Heart right ventricle (tissue), 16 donors: ENCODE measurements around the gene MED10. TPM values are rescaled to one million over a fixed set of nuclear protein-coding genes. Genes with fewer than 3 reads are reported as not detected.

Source experiments
- ATAC-seq, 8 donors: fragments of 200-7000 bp; cut with Tn5 transposase; one replicate each; pipeline ENCODE4 v1.9.1; 2020; ENCODE audit warnings: mild to moderate bottlenecking in 8 of 8, moderate library complexity in 8 of 8, moderate number of reproducible peaks in 1 of 8
- DNase-seq, 2 donors: peaks; one replicate each; pipeline ENCODE4 v3.0.0-alpha.2; 2020
- H3K27ac ChIP-seq, 10 donors: fragments of 200-600 bp; sonication (generic) in 2 of 10; one replicate each; pipeline versions ENCODE4 v1.5.0 to v1.8.0; 2020 to 2022; ENCODE audit warnings: mild to moderate bottlenecking in 3 of 10
- H3K27me3 ChIP-seq, 7 donors: fragments of 200-600 bp; one replicate each; pipeline ENCODE4 v1.8.0; 2021 to 2022; ENCODE audit warnings: mild to moderate bottlenecking in 2 of 7
- H3K36me3 ChIP-seq, 9 donors: fragments of 200-600 bp; sonication (generic) in 1 of 9; one replicate each; pipeline versions ENCODE4 v1.5.0 to v1.8.0; 2020 to 2022; ENCODE audit warnings: mild to moderate bottlenecking in 2 of 9
- H3K4me1 ChIP-seq, 9 donors: fragments of 200-600 bp; sonication (generic) in 1 of 9; one replicate each; pipeline versions ENCODE4 v1.5.0 to v1.8.0; 2020 to 2022; ENCODE audit warnings: mild to moderate bottlenecking in 4 of 9
- H3K4me3 ChIP-seq, 10 donors: fragments of 200-600 bp; sonication (generic) in 2 of 10; one replicate each; pipeline versions ENCODE4 v1.5.0 to v1.8.0; 2020 to 2022; ENCODE audit warnings: mild to moderate bottlenecking in 7 of 10, moderate library complexity in 2 of 10
- H3K9me3 ChIP-seq, 11 donors: fragments of 200-600 bp in 10 of 11; sonication (generic) in 2 of 11; one replicate each; pipeline versions ENCODE4 v1.5.0 to v1.8.0; 2013 to 2022; ENCODE audit warnings: mild to moderate bottlenecking in 2 of 11, control low read depth in 1 of 11, moderate library complexity in 1 of 11
- CTCF ChIP-seq, 9 donors: fragments of 200-600 bp; sonication (generic) in 2 of 9; IDR thresholded peaks; one replicate each; pipeline versions ENCODE4 v1.5.0 to v1.8.0; 2021 to 2022; ENCODE audit warnings: antibody characterized with exemption in 9 of 9, mild to moderate bottlenecking in 5 of 9, moderate library complexity in 1 of 9
- WGBS, 2 donors: extraction: QIAGEN DNeasy Blood & Tissue Kit; methylation state at CpG; one replicate each; pipeline ENCODE4 v1.1.7; 2013; ENCODE audit warnings: inconsistent platforms in 1 of 2; 5-methylcytosine and 5-hydroxymethylcytosine counted together
- intact Hi-C, 10 donors: fragments of 100-400 bp; cut with DNase I; formaldehyde crosslinking; loops; one replicate each; pipeline versions ENCODE4 v1.11.1 to v1.14.2; 2022
- polyA plus RNA-seq, 2 donors: library from polyadenylated mRNA; stranded (reverse); fragments of 200-250 nt; gene quantifications; one replicate each; pipeline ENCODE4 v1.2.3, GENCODE V29; 2013
- total RNA-seq, 10 donors: library from RNA; stranded (reverse); fragmentation: NEBNext Ultra II Directional in 3 of 10; extraction: Animal tissue kit (Norgen Biotek cat#: 25700) in 3 of 10; gene quantifications; one replicate each; pipeline versions ENCODE4 v1.2.1 to v1.2.4, GENCODE V29; 2021 to 2023
- donor health status: Arrhythmogenic right ventricular cardiomyopathy.
- donor health status: ischemic (EF 13 %, LVEDD 7.1; RV severe dilation, severe dysfunction).
- donor health status: healthy with polysubstance abuse.
- donor health status: DM: no; HTN: yes; CAD: no.
- donor health status: DM: no; HTN: no; CAD: no.
- donor health status: ischemic (EF 25% LVEDD 6.9; RV normal size, moderate dysfunction).
- donor health status: ischemic (EF 25% LVEDD 5.7; RV mildly dilated, moderate dysfunction).
- donor health status: healthy.
- donor health status: DM: yes; HTN: yes; CAD: no.
- donor health status: Ischemic cardiomyopathy.
- donor health status: ischemic (EF 35%, LVEDD 5.7; RV mildly dilated, moderate dysfunction).
- donor health status: nonischemic (EF 11% LVEDD 7.7; RV severe dilation, severe dysfunction).
- donor health status: DM: yes; HTN: yes; CAD: no.
- donor health status: PGD.
- donor health status: ischemic (EF 29% LVEDD 5.4; RV normal size, mild dysfunction).
- donor health status: nonischemic (EF 23%, LVEDD 6.1; RV moderate dilation, normal function).

MED10 gene
- total and polyA plus RNA-seq, 12 donors = 15.3 to 45.4 (median 22.8) TPM

DNA sequence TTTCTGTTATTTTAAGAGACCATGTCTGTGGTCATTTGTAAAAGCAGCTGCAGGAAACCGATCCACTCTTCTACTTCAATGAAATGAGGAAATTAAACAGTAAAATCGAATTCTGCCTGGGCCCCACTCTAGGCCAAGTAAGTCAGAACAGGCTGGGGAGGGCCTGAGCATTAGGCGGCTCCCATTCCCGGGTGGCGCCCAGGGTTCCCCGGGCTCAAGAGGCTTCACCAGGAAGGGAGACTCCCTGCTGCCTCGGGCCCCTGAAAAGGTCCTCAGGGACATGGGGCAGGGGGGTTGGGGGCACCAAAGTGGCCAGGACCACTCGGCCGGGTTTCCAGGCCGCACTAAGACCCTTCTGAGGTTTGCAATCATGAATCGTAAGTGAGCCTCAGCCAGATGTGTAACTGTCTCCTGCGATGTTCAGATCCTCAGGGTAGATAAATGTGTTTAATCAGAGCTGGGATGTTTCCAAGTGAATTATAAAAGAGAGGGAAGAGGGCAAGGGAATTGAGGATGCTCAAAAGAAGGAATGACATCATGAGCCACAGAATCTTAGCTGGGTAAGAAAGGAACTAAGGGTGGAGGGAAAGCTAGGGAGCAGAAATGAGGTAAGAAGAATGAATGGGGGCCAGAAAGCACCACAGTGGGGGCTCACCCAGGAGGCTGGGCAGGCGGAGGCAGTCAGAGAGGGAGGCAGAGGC lies 24.6 kb downstream of the MED10 start:
- H3K36me3 ChIP-seq = peaks cover 0 to 23% (median 0%) of the 10 kb centered on the region in 9 donors
- 87% methylated on average over 13 of the region's 13 CpGs for WGBS, 2 donors
- intact Hi-C loops = no loop called here
- H3K27ac ChIP-seq = no peak overlapping the region
- H3K9me3 ChIP-seq = no peaks in the 10 kb centered on the region
- H3K4me1 ChIP-seq = no peaks in the 10 kb centered on the region
- H3K4me3 ChIP-seq = no peak overlapping the region
- DNase-seq = no peak
- TF ChIP-seq CTCF (IDR thresholded peaks at IDR 0.05) = no peak
- no peaks in the 10 kb centered on the region for H3K27me3 ChIP-seq
- ATAC-seq = no peak

DNA sequence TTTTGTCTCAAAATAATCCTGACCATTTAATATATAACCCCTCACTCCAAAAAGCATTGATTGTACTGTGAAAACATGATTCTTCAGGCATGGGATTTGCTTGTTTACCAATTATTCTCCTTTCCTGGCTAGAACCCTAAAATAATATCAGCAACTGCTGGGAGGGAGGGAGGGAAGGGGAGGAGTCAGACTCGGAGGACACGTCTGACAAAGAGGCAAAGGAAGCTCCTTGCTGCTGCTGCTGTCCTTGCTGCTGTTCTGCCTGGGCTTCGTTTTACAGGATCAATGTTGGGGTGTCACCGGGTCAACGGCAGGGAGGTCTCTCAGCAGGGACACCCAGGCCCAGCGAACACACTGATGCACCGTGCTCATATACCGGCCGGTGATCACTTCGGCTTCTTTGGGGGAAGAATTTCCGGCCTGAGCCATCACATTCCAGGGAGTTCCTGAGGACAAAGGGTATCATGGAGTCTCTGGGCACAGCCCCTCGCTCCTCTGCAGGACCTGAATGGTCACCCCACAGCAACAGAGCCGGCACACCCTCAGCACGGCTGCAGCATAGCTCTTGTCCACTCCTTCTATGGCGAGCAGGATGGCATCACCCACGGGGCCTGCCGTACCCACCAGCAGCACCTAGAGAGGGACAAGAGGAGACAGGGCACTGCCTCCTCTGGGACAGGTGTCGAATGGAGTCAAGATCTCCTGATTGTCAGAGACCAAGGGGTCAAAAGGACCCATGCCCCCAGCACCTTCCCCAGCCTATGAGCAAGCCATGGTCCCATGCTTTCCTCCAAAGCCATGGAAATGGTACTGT lies 27.9 kb downstream of the MED10 start:
- DNase-seq (no peak), ATAC-seq (no peak)
- no peaks in the 10 kb centered on the region for H3K9me3 ChIP-seq

DNA sequence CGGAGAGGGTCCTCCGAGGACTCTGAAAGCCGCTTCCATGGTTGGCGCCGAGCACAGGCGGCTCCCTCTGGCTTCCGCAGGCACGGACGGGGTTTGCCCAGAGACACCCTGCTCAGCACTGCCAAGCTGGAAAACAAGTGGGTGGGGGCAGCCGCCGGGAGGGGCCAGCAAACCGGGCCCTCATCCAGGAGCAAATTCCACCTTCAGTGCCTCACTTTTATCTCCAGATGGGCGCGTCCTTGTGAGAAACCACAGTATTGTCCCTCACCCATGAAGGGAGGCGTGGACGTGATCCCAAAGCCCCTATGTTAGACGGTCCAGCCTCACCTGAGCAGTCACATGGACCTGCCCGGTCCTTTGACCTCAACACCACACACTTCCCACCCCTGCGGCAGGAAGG lies 29.0 kb downstream of the MED10 start:
- Histone ChIP-seq H3K9me3 (no peaks in the 10 kb centered on the region), H3K27me3 (no peaks in the 10 kb centered on the region), H3K36me3 (no peaks in the 10 kb centered on the region), H3K27ac (no peak overlapping the region), H3K4me1 (no peaks in the 10 kb centered on the region), H3K4me3 (no peak overlapping the region)
- DNase-seq = no peak
- whole genome bisulfite sequencing, 2 donors = 84% methylated on average over 19 of the region's 19 CpGs
- TF ChIP-seq CTCF (IDR thresholded peaks at IDR 0.05) = no peak
- ATAC-seq = no peak
- intact Hi-C loops = no loop called here

More for the DNA sequence above, 27.9 kb downstream of the MED10 start:
- 66 to 72% methylated on average over 18 of the region's 18 CpGs for WGBS, 2 donors
- Histone ChIP-seq H3K4me3 (no peak overlapping the region), H3K27me3 (no peaks in the 10 kb centered on the region), H3K36me3 (no peaks in the 10 kb centered on the region), H3K27ac (no peak overlapping the region), H3K4me1 (no peaks in the 10 kb centered on the region)
- TF ChIP-seq CTCF (IDR thresholded peaks at IDR 0.05) = no peak
- intact Hi-C loops = no loop called here

GRCh38 chr5:6348476-6349000 lies 29.8 kb downstream of the MED10 start:
- Histone ChIP-seq H3K27ac (no peak overlapping the region), H3K27me3 (no peaks in the 10 kb centered on the region), H3K36me3 (no peaks in the 10 kb centered on the region), H3K9me3 (no peaks in the 10 kb centered on the region), H3K4me1 (no peaks in the 10 kb centered on the region), H3K4me3 (no peak overlapping the region)
- no peak for TF ChIP-seq CTCF (IDR thresholded peaks at IDR 0.05)
- DNase-seq (no peak), ATAC-seq (no peak)
- intact Hi-C loops = no loop called here
- 93 to 97% methylated on average over 15 of the region's 15 CpGs for WGBS, 2 donors
